Activated CD8-positive, alpha-beta memory T cell treated with anti-CD3 and anti-CD28 coated beads, Interleukin-2, amount 50 U/mL, for 24 hours (primary cell): ENCODE measurements around the gene RECK.
"Not testable (repeated sequence)": the region's sequence is repeated elsewhere in the genome, so short reads cannot be mapped to it uniquely, and the experiment has no call there.

Experiments used
- DNase-seq: peaks from one replicate; pipeline ENCODE4 v3.0.0-alpha.2; 2020; ENCODE audit errors: extremely low read depth

RECK gene

GRCh38 chr9:36158122-36158521, 121.4 kb downstream of the RECK start:
- no peak for DNase-seq

DNA sequence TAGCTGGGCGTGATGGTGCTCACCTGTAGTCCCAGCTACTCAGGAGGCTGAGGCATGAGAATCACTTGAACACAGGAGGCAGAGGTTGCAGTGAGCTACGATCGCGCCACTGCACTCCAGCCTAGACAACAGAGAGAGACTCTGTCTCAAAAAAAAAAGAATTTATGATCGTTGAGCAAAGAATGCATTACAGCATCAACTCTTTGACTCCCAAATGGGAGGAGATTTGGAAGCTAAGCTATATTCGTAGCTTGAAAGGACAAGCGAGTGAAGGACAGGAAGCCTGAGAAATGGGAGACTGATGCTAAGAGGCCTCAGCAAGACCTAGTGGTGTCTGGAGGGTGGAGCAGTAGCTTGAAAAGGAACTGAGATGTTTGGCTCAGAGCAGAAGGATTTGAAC, 122.2 kb downstream of the RECK start:
- no peak for DNase-seq

GRCh38 chr9:36159509-36159908, 122.8 kb downstream of the RECK start:
- DNase-seq = not testable (repeated sequence)

- not testable (repeated sequence) for DNase-seq
Measured at GRCh38 chr9:36160126-36160525, 123.4 kb downstream of the RECK start.

DNA sequence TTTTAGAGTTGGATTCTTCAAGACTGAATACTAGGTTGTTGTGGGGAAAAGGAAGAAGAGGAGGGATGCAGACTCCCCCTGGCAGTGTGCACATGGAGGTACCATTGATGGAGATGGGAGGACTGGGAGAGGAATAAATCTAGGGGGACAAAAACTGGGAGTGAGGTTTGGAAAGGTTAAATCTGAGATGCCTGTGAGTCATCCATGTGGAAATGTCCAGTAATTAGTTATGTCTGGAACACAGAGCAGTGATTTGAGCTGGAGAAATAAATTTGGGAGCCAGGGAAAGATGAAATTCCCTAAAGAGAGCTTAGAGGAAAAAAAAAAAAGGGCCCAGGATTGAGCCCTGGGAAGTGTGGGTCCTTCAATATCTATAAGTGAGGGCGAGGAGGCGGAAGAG, 124.5 kb downstream of the RECK start:
- DNase-seq = no peak

DNA sequence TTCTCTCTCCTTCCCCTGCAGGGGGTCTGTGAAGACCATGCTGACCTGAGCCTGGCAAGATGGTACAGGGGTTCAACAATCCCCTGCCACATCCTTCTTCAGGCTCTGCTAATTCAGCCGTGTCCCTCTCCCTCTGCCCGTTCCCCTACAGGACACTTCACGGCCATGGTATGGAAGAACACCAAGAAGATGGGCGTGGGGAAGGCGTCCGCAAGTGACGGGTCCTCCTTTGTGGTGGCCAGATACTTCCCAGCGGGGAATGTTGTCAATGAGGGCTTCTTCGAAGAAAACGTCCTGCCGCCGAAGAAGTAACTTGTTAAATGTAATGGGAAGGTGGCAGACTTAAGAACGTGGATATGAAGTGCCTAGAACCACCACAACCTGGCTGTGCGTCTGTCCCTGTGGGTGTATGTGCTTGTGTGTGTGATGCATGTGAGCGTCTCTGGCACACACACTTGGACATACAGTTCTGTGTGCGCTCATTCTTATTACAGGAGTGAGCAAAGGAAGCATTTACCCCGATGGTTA, 125.6 kb downstream of the RECK start:
- DNase-seq = no peak

DNA sequence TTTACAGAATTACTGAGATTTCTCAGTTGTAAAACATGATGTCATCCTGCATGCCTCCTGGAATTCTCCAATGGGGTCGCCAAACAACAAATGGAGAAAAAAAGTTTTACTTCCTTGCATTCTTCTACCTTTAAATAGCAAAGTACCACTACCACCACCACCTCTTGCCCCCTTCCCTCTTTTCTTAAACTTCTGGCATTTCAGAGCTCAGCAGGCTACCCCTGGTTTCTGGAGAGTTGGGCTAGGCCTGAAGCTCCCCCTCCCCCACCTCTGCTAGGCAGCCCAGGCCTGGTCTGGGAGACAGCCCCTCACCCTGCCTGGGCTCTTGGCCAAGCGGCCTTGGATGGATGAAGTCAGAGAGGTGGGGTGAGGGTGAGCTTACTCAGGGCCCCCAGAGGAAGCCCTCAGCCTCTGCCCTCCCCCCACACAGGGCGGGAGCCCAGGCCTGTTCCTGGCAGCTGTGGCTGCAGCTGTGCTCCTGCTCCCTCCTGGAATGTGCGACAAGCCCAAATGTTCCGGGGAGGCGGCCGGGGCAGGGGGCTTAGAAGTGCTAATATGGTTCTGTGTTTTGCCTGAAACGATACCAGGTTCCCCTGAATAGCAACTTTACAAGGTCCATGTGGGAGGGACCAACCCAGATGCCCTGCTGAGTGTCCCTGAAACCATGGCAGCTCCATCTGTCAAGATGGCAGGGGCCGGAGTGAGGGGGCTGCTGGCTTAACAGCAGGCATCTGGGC, 126.5 kb downstream of the RECK start:
- DNase-seq = no peak

- DNase-seq = no peak
Measured at GRCh38 chr9:36163786-36164170, 127.1 kb downstream of the RECK start.

- no peak for DNase-seq
Measured at GRCh38 chr9:36164372-36164771, 127.7 kb downstream of the RECK start.

- DNase-seq = no peak
Measured at GRCh38 chr9:36164989-36165388, 128.3 kb downstream of the RECK start.

- no peak for DNase-seq
Measured at GRCh38 chr9:36165826-36166167, 129.1 kb downstream of the RECK start.

- no peak for DNase-seq
Measured at GRCh38 chr9:36166168-36166927, 129.6 kb downstream of the RECK start.

DNA sequence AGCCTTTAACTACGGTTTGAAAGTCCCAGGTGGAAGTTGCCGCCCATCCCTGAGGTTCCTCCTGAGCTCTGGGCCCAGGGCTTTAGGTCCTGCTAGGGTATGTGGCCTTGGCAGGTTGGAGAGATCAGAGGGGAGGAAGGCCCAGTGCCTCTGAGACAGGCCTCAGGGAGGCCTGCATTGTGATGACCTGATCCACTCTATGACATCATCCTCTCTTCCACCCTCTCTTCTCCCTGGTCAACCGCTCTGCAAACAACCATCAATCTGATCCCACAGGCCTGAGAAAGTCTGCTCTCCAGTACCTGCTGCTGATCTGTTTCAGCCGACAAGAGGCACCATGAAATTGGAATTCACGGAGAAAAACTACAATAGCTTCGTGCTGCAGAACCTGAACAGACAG, 132.5 kb downstream of the RECK start, which contains the start of gene CCIN:
CCIN (plus strand) TSS at position 223 of the 400 bp plus-strand sequence; CDS start at position 338, 115 bp downstream.
- DNase-seq = no peak

- no peak for DNase-seq
Measured at GRCh38 chr9:36169708-36170107, 133.0 kb downstream of the RECK start.

DNA sequence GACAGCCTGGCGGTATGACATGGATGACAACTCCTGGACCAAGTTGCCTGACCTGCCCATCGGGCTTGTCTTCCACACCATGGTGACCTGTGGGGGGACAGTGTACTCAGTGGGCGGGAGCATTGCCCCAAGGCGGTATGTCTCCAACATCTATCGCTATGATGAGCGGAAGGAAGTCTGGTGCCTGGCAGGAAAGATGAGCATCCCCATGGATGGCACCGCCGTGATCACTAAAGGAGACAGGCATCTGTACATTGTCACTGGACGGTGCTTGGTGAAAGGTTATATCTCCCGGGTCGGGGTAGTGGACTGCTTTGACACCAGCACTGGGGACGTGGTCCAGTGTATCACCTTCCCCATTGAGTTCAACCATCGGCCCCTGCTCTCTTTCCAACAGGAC, 133.8 kb downstream of the RECK start:
- DNase-seq = no peak

DNA sequence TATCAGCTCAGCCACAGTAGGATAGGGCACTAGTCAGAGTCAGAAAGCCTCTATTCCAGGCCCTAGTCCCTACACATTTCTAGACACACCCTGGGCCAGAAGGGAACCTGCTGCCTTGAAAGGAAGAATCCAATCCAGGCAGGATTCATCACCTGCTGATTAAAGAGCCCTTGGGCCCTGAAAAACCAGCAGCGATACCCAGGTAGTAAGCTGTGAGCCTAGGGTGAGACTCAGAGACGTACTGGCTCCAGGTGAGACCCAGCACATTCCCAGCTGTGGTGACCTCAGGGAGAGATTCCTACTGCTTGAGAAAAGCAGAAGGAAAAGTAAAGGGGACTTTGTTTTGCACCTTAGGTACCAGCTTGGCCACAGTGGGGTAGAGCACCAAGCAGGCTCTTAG, 137.1 kb downstream of the RECK start:
- DNase-seq = no peak
